ENCODE measurements around the gene CDC42BPA.

Gene CDC42BPA

GRCh38 chr1:226980565-226981385 is 337.5 kb downstream of the CDC42BPA start:
- DNase-seq (ENCODE audit: low spot score): no peak

GRCh38 chr1:226980122-226980560 is 338.2 kb downstream of the CDC42BPA start:
- DNase-seq (ENCODE audit: low spot score): no peak

- DNase-seq (ENCODE audit: low spot score): no peak
These were observed 338.7 kb downstream of the CDC42BPA start for GRCh38 chr1:226979517-226980121.

GRCh38 chr1:226979115-226979516 is 339.2 kb downstream of the CDC42BPA start:
- no peak for DNase-seq (ENCODE audit: low spot score)

GRCh38 chr1:226978432-226979114 is 339.7 kb downstream of the CDC42BPA start:
- no peak for DNase-seq (ENCODE audit: low spot score)

GRCh38 chr1:226977643-226978431 is 340.5 kb downstream of the CDC42BPA start:
- no peak for DNase-seq (ENCODE audit: low spot score)

- no peak for DNase-seq (ENCODE audit: low spot score)
These were observed 341.2 kb downstream of the CDC42BPA start for GRCh38 chr1:226976978-226977642.

GRCh38 chr1:226976276-226976977 is 341.9 kb downstream of the CDC42BPA start:
- no peak for DNase-seq (ENCODE audit: low spot score)

- DNase-seq (ENCODE audit: low spot score): no peak
These were observed 342.7 kb downstream of the CDC42BPA start for GRCh38 chr1:226975259-226976250.

GRCh38 chr1:226974544-226975258 is 343.6 kb downstream of the CDC42BPA start:
- DNase-seq (ENCODE audit: low spot score): no peak

GRCh38 chr1:226973898-226974543 is 344.3 kb downstream of the CDC42BPA start:
- no peak for DNase-seq (ENCODE audit: low spot score)

GRCh38 chr1:226973371-226973897 is 344.9 kb downstream of the CDC42BPA start:
- DNase-seq (ENCODE audit: low spot score): no peak

GRCh38 chr1:226972931-226973330 is 345.4 kb downstream of the CDC42BPA start:
- no peak for DNase-seq (ENCODE audit: low spot score)

- no peak for DNase-seq (ENCODE audit: low spot score)
These were observed 346.5 kb downstream of the CDC42BPA start for GRCh38 chr1:226971765-226972164.

GRCh38 chr1:226967665-226968064 is 350.6 kb downstream of the CDC42BPA start:
- DNase-seq (ENCODE audit: low spot score): no peak

- DNase-seq (ENCODE audit: low spot score): no peak
These were observed 351.6 kb downstream of the CDC42BPA start for GRCh38 chr1:226966683-226967082.

- no peak for DNase-seq (ENCODE audit: low spot score)
These were observed 352.5 kb downstream of the CDC42BPA start for GRCh38 chr1:226965581-226966440.
